Mucosa of rectum (tissue), 2 donors: ENCODE data around the gene CISTR.
A peak's percentile ranks its signal among the peaks of the same experiment; 100 is the strongest.

ENCODE experiments used
- H3K27ac ChIP-seq, 2 donors: one replicate each; pipeline ENCODE4 v1.7.0; 2013; ENCODE audit warnings: inconsistent platforms in 2 of 2, low read depth in 2 of 2, low read length in 2 of 2
- H3K27me3 ChIP-seq, 2 donors: one replicate each; pipeline ENCODE4 v1.7.0; 2013; ENCODE audit warnings: low read length in 2 of 2; ENCODE audit not compliant: control insufficient read depth in 2 of 2, insufficient read depth in 2 of 2
- H3K36me3 ChIP-seq, 2 donors: one replicate each; pipeline ENCODE4 v1.7.0; 2013; ENCODE audit warnings: low read length in 2 of 2; ENCODE audit not compliant: control insufficient read depth in 2 of 2, insufficient read depth in 2 of 2
- H3K4me1 ChIP-seq, 2 donors: one replicate each; pipeline ENCODE4 v1.7.0; 2013; ENCODE audit warnings: low read length in 2 of 2, mild to moderate bottlenecking in 1 of 2; ENCODE audit not compliant: control insufficient read depth in 2 of 2, insufficient read depth in 2 of 2
- H3K4me3 ChIP-seq, 2 donors: one replicate each; pipeline ENCODE4 v1.7.0; 2013; ENCODE audit warnings: low read length in 2 of 2
- H3K9ac ChIP-seq, 2 donors: one replicate each; pipeline ENCODE4 v1.7.0; 2013; ENCODE audit warnings: low read length in 2 of 2, low read depth in 1 of 2, mild to moderate bottlenecking in 1 of 2
- H3K9me3 ChIP-seq, 2 donors: one replicate each; pipeline ENCODE4 v1.7.0; 2013; ENCODE audit warnings: low read length in 2 of 2; ENCODE audit not compliant: control insufficient read depth in 2 of 2
- donor health status: healthy.
- donor health status: Normal muscosa, but diverticular disease.

Gene CISTR

GRCh38 chr12:53751336-53752191, at the start of gene CISTR:
Gene CISTR, minus strand, starts transcription at chr12:53751979.
- H3K27me3 ChIP-seq = peaks cover 63 to 81% of the 10 kb centered on the region in 2 donors
- no peak within 1 kb of the TSS for H3K27ac ChIP-seq
- H3K4me3 ChIP-seq = peak within 1 kb of the TSS; percentile 25 to 69
- H3K9ac ChIP-seq = no peak within 1 kb of the TSS
- H3K36me3 ChIP-seq = no peaks in the 10 kb centered on the region
- no peaks in the 10 kb centered on the region for H3K9me3 ChIP-seq
- H3K4me1 ChIP-seq = peaks cover 10 to 15% of the 10 kb centered on the region in 2 donors

GRCh38 chr12:53798575-53798974, 46.8 kb upstream of the CISTR start:
- H3K9me3 ChIP-seq = no peaks in the 10 kb centered on the region
- no peak overlapping the region for H3K27ac ChIP-seq
- H3K9ac ChIP-seq = no peak overlapping the region
- H3K27me3 ChIP-seq = peaks cover 42 to 44% of the 10 kb centered on the region in 2 donors
- no peak overlapping the region for H3K4me3 ChIP-seq
- no peaks in the 10 kb centered on the region for H3K4me1 ChIP-seq
- no peaks in the 10 kb centered on the region for H3K36me3 ChIP-seq

GRCh38 chr12:53795927-53796326, 44.1 kb upstream of the CISTR start:
- H3K4me1 ChIP-seq = no peaks in the 10 kb centered on the region
- H3K9me3 ChIP-seq = no peaks in the 10 kb centered on the region
- no peak overlapping the region for H3K27ac ChIP-seq
- H3K27me3 ChIP-seq = peaks cover 34 to 39% of the 10 kb centered on the region in 2 donors
- H3K4me3 ChIP-seq = no peak overlapping the region
- H3K9ac ChIP-seq = no peak overlapping the region
- H3K36me3 ChIP-seq = no peaks in the 10 kb centered on the region

GRCh38 chr12:53793221-53793620, 41.4 kb upstream of the CISTR start:
- H3K27me3 ChIP-seq = peaks cover 33 to 43% of the 10 kb centered on the region in 2 donors

GRCh38 chr12:53791735-53792326, 40.1 kb upstream of the CISTR start:
- Histone ChIP-seq H3K27ac (no peak overlapping the region), H3K27me3 (peaks cover 26 to 46% of the 10 kb centered on the region in 2 donors), H3K9me3 (no peaks in the 10 kb centered on the region), H3K9ac (no peak overlapping the region), H3K4me3 (no peak overlapping the region), H3K36me3 (no peaks in the 10 kb centered on the region), H3K4me1 (no peaks in the 10 kb centered on the region)

More at GRCh38 chr12:53793221-53793620, 41.4 kb upstream of the CISTR start:
- H3K4me3 ChIP-seq = no peak overlapping the region
- no peaks in the 10 kb centered on the region for H3K9me3 ChIP-seq
- no peak overlapping the region for H3K9ac ChIP-seq
- no peaks in the 10 kb centered on the region for H3K4me1 ChIP-seq
- no peak overlapping the region for H3K27ac ChIP-seq
- no peaks in the 10 kb centered on the region for H3K36me3 ChIP-seq

GRCh38 chr12:53789570-53789969, 37.8 kb upstream of the CISTR start:
- no peak overlapping the region for H3K4me3 ChIP-seq
- H3K36me3 ChIP-seq = no peaks in the 10 kb centered on the region
- H3K4me1 ChIP-seq = no peaks in the 10 kb centered on the region
- no peak overlapping the region for H3K27ac ChIP-seq
- no peak overlapping the region for H3K9ac ChIP-seq
- no peaks in the 10 kb centered on the region for H3K9me3 ChIP-seq
- peaks cover 22 to 48% of the 10 kb centered on the region in 2 donors for H3K27me3 ChIP-seq

- Histone ChIP-seq H3K27me3 (peaks cover 19 to 45% of the 10 kb centered on the region in 2 donors), H3K9me3 (no peaks in the 10 kb centered on the region), H3K9ac (no peak overlapping the region), H3K4me3 (no peak overlapping the region), H3K36me3 (no peaks in the 10 kb centered on the region), H3K27ac (no peak overlapping the region), H3K4me1 (no peaks in the 10 kb centered on the region)
These were observed 37.1 kb upstream of the CISTR start for GRCh38 chr12:53788892-53789291.

- Histone ChIP-seq H3K4me1 (no peaks in the 10 kb centered on the region), H3K36me3 (no peaks in the 10 kb centered on the region), H3K9ac (no peak overlapping the region), H3K27ac (no peak overlapping the region), H3K27me3 (peaks cover 9 to 57% of the 10 kb centered on the region in 2 donors), H3K4me3 (no peak overlapping the region), H3K9me3 (no peaks in the 10 kb centered on the region)
These were observed 34.6 kb upstream of the CISTR start for GRCh38 chr12:53786411-53786810.

GRCh38 chr12:53785161-53785560, 33.4 kb upstream of the CISTR start:
- no peaks in the 10 kb centered on the region for H3K36me3 ChIP-seq
- peaks cover 21 to 65% of the 10 kb centered on the region in 2 donors for H3K27me3 ChIP-seq
- no peaks in the 10 kb centered on the region for H3K4me1 ChIP-seq
- no peak overlapping the region for H3K27ac ChIP-seq
- H3K9me3 ChIP-seq = no peaks in the 10 kb centered on the region
- no peak overlapping the region for H3K9ac ChIP-seq
- no peak overlapping the region for H3K4me3 ChIP-seq

- Histone ChIP-seq H3K4me1 (no peaks in the 10 kb centered on the region), H3K4me3 (no peak overlapping the region), H3K36me3 (no peaks in the 10 kb centered on the region), H3K9ac (no peak overlapping the region), H3K27me3 (peaks cover 26 to 56% of the 10 kb centered on the region in 2 donors), H3K9me3 (no peaks in the 10 kb centered on the region), H3K27ac (no peak overlapping the region)
These were observed 30.4 kb upstream of the CISTR start for GRCh38 chr12:53782093-53782703.
